NCI-H748 (cell line): ENCODE measurements around the gene POLR2H.

ENCODE experiments used
- DNase-seq: peaks from one replicate; lab custom pipeline; 2025; ENCODE audit not compliant: unreplicated experiment; lab: John Stamatoyannopoulos, UW

Gene POLR2H

DNA sequence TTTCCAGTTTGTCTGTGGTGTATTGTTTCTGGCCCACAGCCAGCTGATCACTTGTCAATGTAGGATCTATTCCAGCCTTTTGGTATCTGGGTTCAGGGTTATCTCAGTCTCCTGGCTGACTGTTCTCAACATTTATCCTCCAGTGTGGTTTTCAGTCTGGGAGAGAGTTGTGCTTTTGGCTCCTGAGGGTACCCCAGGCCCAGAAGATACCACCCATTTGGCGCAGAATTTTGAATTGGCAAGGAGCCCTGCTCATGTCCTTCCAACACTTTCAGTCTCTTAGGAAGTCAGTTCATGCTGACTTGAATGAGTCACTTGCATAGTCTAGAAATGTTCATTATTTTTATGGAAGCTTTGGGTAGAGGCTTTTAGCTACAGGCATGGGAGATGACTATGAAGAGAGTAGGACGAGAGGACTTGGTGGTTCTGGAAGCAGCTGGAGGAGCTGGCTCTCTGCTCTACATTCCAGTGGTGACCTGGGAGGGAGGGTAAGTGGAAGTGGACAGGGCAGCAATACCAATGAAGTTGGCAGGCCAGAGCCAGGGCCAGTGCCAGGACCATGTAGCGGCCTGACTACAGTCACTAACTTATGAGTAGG is 7.2 kb downstream of the POLR2H start:
- DNase-seq, result no peak

GRCh38 chr3:184371570-184372018 is 10.1 kb downstream of the POLR2H start:
- peak; percentile 91 for DNase-seq

DNA sequence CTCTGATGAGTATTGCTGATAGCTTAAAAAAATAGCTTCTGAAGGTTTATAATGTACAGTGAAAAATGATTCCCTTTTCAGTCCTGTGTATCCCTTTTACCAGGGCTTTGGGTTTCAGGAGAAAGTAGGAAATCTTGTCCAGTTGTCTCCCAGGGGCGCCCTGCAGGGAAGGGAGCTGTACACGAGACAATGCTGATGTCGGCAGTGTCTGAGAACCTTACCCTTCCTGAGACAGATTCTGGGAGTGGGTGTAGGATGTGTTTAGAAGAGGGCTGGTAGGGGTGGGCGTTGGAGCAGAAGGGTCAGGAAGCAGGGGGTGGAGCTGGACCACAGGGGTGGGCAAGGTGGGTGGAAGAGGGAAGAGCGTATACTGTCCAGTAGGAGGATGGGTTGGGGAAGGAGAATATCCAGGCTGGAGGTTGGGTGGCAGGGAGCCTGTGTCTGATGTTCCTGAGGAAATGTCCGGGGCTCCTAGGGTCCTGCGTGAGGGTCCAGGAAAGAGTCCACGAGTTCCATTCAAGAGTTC is 10.8 kb downstream of the POLR2H start:
- no peak for DNase-seq

- no peak for DNase-seq
Measured at GRCh38 chr3:184372911-184373310, 11.4 kb downstream of the POLR2H start.

- DNase-seq, result no peak
Measured at GRCh38 chr3:184373422-184373821, 11.9 kb downstream of the POLR2H start.

- DNase-seq, result no peak
Measured at GRCh38 chr3:184375747-184376461, 14.4 kb downstream of the POLR2H start.

GRCh38 chr3:184377374-184377773 is 15.9 kb downstream of the POLR2H start:
- DNase-seq, result no peak

- DNase-seq, result no peak
Measured at GRCh38 chr3:184377882-184378445, 16.5 kb downstream of the POLR2H start, which contains the start of gene THPO. Gene THPO, minus strand, starts transcription at chr3:184378207. Its CDS starts 1,948 bp downstream, at chr3:184376259.

GRCh38 chr3:184378651-184379357 is 17.3 kb downstream of the POLR2H start:
- DNase-seq, result no peak

DNA sequence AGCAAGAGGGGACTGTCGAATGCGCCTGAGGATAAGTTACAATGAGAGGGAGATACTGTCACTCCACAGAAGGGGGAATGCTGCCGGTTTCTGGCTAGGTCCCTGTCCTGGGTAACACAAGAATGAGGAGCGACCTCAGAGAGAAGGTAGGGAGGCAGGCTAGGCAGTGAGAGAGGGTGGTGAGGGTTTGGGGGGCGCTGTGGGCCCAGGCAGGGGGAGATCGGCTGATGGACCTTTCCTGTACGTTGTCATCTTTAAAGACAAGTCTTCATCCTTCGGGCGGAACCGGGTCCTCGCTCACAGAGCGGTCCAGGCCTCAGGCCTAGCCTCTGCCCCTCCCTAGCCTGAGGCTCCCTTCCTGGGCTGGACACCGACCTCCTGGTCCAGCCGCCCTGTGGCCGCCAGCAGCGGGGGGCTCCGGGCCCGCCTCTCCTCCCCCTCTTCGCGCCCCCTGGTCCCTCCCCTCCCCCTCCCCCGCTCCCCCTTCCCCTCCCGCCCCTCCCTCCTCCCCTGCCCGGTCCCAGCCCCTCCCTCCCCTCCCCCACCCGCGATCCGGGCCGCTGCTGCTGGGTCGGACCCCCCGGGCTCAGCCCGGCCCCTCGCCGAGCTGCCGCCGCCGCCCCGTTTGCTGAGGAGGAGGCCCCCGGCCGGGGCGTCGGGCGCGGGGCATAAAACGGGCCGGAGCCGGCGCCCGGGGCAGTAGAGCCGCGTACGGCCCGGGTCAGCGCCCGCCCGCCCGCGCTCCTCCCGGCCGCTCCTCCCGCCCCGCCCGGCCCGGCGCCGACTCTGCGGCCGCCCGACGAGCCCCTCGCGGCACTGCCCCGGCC is 18.1 kb downstream of the POLR2H start, which contains the start of gene CHRD:
CHRD (plus strand) TSS at position 697 of the 827 bp plus-strand sequence. CDS start 265 bp downstream, outside the sequence.
- DNase-seq, result no peak

DNA sequence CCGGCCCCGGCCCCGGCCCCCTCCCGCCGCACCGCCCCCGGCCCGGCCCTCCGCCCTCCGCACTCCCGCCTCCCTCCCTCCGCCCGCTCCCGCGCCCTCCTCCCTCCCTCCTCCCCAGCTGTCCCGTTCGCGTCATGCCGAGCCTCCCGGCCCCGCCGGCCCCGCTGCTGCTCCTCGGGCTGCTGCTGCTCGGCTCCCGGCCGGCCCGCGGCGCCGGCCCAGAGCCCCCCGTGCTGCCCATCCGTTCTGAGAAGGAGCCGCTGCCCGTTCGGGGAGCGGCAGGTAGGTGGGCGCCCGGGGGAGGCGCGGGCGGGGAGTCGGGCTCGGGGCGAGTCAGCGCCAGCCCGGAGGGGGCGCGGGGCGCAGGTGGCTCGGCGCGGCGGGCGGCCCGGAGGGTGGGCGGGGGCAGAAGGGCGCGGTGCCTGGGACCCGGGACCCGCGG is 18.7 kb downstream of the POLR2H start:
- DNase-seq, result peak; percentile 38

GRCh38 chr3:184380627-184381260 is 19.2 kb downstream of the POLR2H start:
- DNase-seq, result peak; percentile 23

DNA sequence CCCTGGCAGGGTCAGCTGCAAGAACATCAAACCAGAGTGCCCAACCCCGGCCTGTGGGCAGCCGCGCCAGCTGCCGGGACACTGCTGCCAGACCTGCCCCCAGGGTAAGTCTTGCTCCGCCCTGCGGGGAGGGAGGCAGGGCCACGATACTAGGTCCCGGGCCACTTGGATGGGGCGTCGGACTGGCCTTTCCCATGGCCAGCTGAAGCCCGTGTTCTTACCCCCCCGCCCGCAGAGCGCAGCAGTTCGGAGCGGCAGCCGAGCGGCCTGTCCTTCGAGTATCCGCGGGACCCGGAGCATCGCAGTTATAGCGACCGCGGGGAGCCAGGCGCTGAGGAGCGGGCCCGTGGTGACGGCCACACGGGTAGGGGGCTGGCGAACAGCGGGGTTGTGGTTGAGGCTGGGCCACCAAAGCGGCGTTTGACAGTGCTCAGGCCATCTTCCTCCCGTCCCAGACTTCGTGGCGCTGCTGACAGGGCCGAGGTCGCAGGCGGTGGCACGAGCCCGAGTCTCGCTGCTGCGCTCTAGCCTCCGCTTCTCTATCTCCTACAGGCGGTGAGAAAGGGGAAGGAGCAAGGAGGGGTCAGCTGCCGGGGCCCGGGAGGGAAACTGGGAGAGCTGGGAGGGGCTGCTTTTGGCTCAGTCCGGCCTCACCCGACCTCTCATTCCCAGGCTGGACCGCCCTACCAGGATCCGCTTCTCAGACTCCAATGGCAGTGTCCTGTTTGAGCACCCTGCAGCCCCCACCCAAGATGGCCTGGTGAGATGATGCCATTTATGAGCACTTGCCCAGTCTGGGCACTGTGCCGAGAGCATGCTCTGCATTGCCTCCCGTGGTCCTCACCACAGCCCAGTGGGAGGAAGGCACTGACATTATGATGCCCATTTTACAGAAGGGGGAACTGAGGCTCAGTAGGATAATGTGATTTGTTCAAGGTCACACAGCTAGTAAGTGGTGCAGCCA is 20.0 kb downstream of the POLR2H start:
- no peak for DNase-seq

DNA sequence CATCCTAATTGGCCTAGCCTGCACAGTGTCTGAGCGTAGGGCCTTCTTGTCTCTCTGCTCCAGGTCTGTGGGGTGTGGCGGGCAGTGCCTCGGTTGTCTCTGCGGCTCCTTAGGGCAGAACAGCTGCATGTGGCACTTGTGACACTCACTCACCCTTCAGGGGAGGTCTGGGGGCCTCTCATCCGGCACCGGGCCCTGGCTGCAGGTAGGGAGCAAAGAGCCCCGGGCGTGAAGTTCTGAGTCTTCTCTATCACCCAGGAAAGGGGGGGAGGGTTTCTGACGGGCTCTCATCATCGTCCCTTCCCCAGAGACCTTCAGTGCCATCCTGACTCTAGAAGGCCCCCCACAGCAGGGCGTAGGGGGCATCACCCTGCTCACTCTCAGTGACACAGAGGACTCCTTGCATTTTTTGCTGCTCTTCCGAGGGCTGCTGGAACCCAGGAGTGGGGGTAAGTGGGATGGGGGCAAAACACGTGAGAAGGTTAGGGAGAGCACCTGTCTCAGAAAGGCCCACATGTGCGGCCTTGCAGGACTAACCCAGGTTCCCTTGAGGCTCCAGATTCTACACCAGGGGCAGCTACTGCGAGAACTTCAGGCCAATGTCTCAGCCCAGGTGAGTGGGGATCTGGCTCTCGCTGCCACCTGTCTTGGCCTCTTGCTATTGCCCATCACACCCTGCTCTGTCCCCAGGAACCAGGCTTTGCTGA is 21.0 kb downstream of the POLR2H start:
- DNase-seq, result no peak

DNA sequence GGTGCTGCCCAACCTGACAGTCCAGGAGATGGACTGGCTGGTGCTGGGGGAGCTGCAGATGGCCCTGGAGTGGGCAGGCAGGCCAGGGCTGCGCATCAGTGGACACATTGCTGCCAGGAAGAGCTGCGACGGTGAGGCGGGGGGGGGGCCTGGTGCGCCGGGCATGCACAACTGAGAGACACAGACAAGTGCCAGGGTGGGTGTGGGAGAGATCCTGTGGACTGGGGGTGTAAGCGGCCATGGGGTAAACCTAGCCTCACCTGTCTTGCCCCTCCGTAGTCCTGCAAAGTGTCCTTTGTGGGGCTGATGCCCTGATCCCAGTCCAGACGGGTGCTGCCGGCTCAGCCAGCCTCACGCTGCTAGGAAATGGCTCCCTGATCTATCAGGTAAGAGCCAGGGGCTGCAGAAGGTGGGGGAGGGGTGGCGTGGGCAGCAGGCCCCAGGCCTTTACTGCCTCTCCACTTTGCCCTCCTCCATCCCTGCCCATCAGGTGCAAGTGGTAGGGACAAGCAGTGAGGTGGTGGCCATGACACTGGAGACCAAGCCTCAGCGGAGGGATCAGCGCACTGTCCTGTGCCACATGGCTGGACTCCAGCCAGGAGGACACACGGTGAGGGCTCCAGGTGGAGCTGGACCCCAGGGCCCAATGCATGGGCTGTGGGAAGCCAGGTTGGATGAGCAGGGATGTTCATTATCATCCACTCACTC is 21.7 kb downstream of the POLR2H start:
- DNase-seq, result no peak

DNA sequence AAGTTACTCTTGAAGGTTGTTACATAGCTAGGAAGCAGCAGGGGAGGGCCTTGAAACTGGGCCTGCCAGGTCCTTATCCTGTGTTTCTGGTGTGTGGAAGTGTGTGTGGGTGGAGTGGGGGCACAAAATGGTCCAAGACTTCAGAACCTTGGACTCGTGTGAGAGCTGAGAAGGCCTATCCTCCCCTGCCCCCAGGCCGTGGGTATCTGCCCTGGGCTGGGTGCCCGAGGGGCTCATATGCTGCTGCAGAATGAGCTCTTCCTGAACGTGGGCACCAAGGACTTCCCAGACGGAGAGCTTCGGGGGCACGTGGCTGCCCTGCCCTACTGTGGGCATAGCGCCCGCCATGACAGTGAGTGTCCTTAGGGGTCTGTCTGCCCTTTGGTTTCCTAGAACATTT is 22.8 kb downstream of the POLR2H start:
- DNase-seq, result no peak

DNA sequence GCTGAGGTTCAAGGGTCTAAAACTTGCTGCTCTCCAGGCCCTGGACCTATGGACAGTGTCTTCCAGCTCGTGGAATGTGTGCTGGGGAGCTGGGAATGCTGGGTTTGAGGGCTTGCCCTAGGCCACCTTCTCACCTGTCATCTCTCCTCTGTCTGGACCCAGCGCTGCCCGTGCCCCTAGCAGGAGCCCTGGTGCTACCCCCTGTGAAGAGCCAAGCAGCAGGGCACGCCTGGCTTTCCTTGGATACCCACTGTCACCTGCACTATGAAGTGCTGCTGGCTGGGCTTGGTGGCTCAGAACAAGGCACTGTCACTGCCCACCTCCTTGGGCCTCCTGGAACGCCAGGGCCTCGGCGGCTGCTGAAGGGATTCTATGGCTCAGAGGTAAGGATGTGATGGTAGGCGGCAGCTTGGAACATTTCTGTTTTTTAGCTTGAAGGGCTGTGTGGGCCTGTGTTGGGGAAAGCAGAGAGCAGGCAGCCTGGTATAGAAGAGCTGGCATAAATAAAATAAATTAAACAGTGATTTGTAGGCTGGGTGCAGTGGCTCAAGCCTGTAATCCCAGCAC is 23.4 kb downstream of the POLR2H start:
- DNase-seq, result no peak
